ENCODE results near the gene FERMT2.

GRCh38 chr14:52833891-52834290, 117.0 kb downstream of the FERMT2 start:
- no peak for TF ChIP-seq CTCF (IDR thresholded peaks at IDR 0.05)
- TF ChIP-seq POLR2A (IDR thresholded peaks at IDR 0.05): no peak
- no peak for TF ChIP-seq EP300 (IDR thresholded peaks at IDR 0.05)
